HEK293 (cell line): ENCODE data around the gene EYS.

ENCODE experiments used
- CTCF ChIA-PET: fragments of 350-600 bp; formaldehyde crosslinking; extraction: SDS; loops from one replicate; lab custom pipeline; 2021; ENCODE audit warnings: antibody characterized with exemption; lab: Yijun Ruan, JAX
- POLR2A ChIA-PET: fragments of 300-600 bp; formaldehyde crosslinking; extraction: SDS; loops from one replicate; lab custom pipeline; 2020; ENCODE audit warnings: antibody characterized with exemption, inconsistent platforms; lab: Yijun Ruan, JAX
- H3K27ac ChIP-seq: fragments of 200-500 bp; sonication (Bioruptor generic); 2 replicates; pipeline ENCODE4 v1.5.1; 2014; ENCODE audit warnings: low read depth, low read length, control low read depth, inconsistent platforms; ENCODE audit errors: extremely low read depth
- H3K36me3 ChIP-seq, 2 experiments: fragments of 200-500 bp in 1 of 2; sonication (Bioruptor generic) in 1 of 2; 1 replicate in 1 of 2; 2 replicates in 1 of 2; pipeline ENCODE4 v1.5.1; 2014 to 2017; ENCODE audit warnings: inconsistent platforms in 2 of 2, low read length in 2 of 2; ENCODE audit not compliant: control insufficient read depth in 2 of 2, insufficient read depth in 1 of 2
- H3K4me1 ChIP-seq: fragments of 200-500 bp; sonication (Bioruptor generic); 2 replicates; pipeline ENCODE4 v1.5.1; 2014; ENCODE audit warnings: mild to moderate bottlenecking, low read length, inconsistent platforms; ENCODE audit not compliant: control insufficient read depth, insufficient read depth
- H3K4me3 ChIP-seq: 2 replicates; pipeline ENCODE4 v1.5.1; 2011; ENCODE audit warnings: low read depth, mild to moderate bottlenecking, control low read depth, low read length, moderate library complexity
- H3K9me3 ChIP-seq: fragments of 200-500 bp; sonication (Bioruptor generic); 2 replicates; pipeline ENCODE4 v1.5.1; 2014; ENCODE audit warnings: low read depth, low read length, inconsistent platforms; ENCODE audit not compliant: control insufficient read depth, insufficient read depth
- BCL11B ChIP-seq: fragments of 450-650 bp; formaldehyde crosslinking; IDR thresholded peaks from 2 replicates; pipeline ENCODE4 v1.5.1; 2016; ENCODE audit warnings: low read depth, missing biosample characterization, missing genetic modification characterization
- HOXD13 ChIP-seq: sonication (generic); formaldehyde crosslinking; IDR thresholded peaks from 2 replicates; pipeline ENCODE4 v1.8.0; 2022; ENCODE audit warnings: missing genetic modification reagents, borderline replicate concordance
- KLF8 ChIP-seq: fragments of 450-650 bp; formaldehyde crosslinking; IDR thresholded peaks from 2 replicates; pipeline ENCODE4 v1.5.1; 2016; ENCODE audit warnings: missing biosample characterization, missing genetic modification characterization
- SP2 ChIP-seq: fragments of 450-650 bp; formaldehyde crosslinking; IDR thresholded peaks from 2 replicates; pipeline ENCODE4 v1.5.1; 2016; ENCODE audit warnings: missing biosample characterization, missing genetic modification characterization
- TCF7L2 ChIP-seq: IDR thresholded peaks from 2 replicates; pipeline ENCODE4 v1.6.1; 2011; ENCODE audit warnings: low read depth, mild to moderate bottlenecking, inconsistent platforms, low read length, moderate library complexity, borderline replicate concordance
- ZBTB21 ChIP-seq: fragments of 450-650 bp; formaldehyde crosslinking; IDR thresholded peaks from 2 replicates; pipeline ENCODE4 v1.5.1; 2017; ENCODE audit warnings: missing biosample characterization, missing genetic modification characterization
- ZNF157 ChIP-seq: fragments of 450-650 bp; formaldehyde crosslinking; IDR thresholded peaks from 2 replicates; pipeline ENCODE4 v1.5.1; 2016; ENCODE audit warnings: missing biosample characterization, missing genetic modification characterization
- ZNF311 ChIP-seq: fragments of 450-650 bp; formaldehyde crosslinking; IDR thresholded peaks from 2 replicates; pipeline ENCODE4 v1.5.1; 2017; ENCODE audit warnings: missing biosample characterization, missing genetic modification characterization, borderline replicate concordance
- ZNF391 ChIP-seq: fragments of 450-650 bp; formaldehyde crosslinking; IDR thresholded peaks from 2 replicates; pipeline ENCODE4 v1.5.1; 2016; ENCODE audit warnings: low read depth, missing biosample characterization, missing genetic modification characterization, borderline replicate concordance
- ZNF433 ChIP-seq: fragments of 450-650 bp; formaldehyde crosslinking; IDR thresholded peaks from 2 replicates; pipeline ENCODE4 v1.5.1; 2016; ENCODE audit warnings: missing biosample characterization, missing genetic modification characterization, low read depth
- ZNF48 ChIP-seq: fragments of 450-650 bp; formaldehyde crosslinking; IDR thresholded peaks from 2 replicates; pipeline ENCODE4 v1.5.1; 2016; ENCODE audit warnings: missing biosample characterization, missing genetic modification characterization
- ZNF544 ChIP-seq: fragments of 450-650 bp; formaldehyde crosslinking; IDR thresholded peaks from 2 replicates; pipeline ENCODE4 v1.5.0; 2017; ENCODE audit warnings: missing biosample characterization, missing genetic modification characterization
- ZNF560 ChIP-seq: fragments of 450-650 bp; formaldehyde crosslinking; IDR thresholded peaks from 2 replicates; pipeline ENCODE4 v1.5.1; 2017; ENCODE audit warnings: missing biosample characterization, missing genetic modification characterization, borderline replicate concordance
- ZNF600 ChIP-seq: fragments of 450-650 bp; formaldehyde crosslinking; IDR thresholded peaks from 2 replicates; pipeline ENCODE4 v1.5.1; 2016; ENCODE audit warnings: missing biosample characterization, missing genetic modification characterization
- ZNF624 ChIP-seq: fragments of 450-650 bp; formaldehyde crosslinking; IDR thresholded peaks from 2 replicates; pipeline ENCODE4 v1.5.1; 2017; ENCODE audit warnings: missing biosample characterization, missing genetic modification characterization
- ZNF626 ChIP-seq: fragments of 450-650 bp; sonication (Bioruptor Pico); formaldehyde crosslinking; IDR thresholded peaks from 2 replicates; pipeline ENCODE4 v1.5.1; 2018; ENCODE audit warnings: missing biosample characterization, missing genetic modification characterization, inconsistent platforms
- ZNF830 ChIP-seq: fragments of 450-650 bp; IDR thresholded peaks from 2 replicates; pipeline ENCODE4 v1.5.0; 2018; ENCODE audit warnings: missing biosample characterization, missing genetic modification characterization, low read depth, mild to moderate bottlenecking, moderate library complexity
- ZSCAN4 ChIP-seq: fragments of 450-650 bp; formaldehyde crosslinking; IDR thresholded peaks from 2 replicates; pipeline ENCODE4 v1.5.1; 2017; ENCODE audit warnings: missing biosample characterization, missing genetic modification characterization
- TF ChIP-seq, protein P1 (sequence below): fragments of 450-650 bp; formaldehyde crosslinking; IDR thresholded peaks from 2 replicates; pipeline ENCODE4 v1.5.1; 2016; ENCODE audit warnings: missing biosample characterization, missing genetic modification characterization
- TF ChIP-seq, protein P2 (sequence below): fragments of 450-650 bp; formaldehyde crosslinking; IDR thresholded peaks from 2 replicates; pipeline ENCODE4 v1.5.1; 2016; ENCODE audit warnings: missing biosample characterization, missing genetic modification characterization
- TF ChIP-seq, protein P3 (sequence below): fragments of 450-650 bp; formaldehyde crosslinking; IDR thresholded peaks from 2 replicates; pipeline ENCODE4 v1.5.1; 2016; ENCODE audit warnings: missing biosample characterization, missing genetic modification characterization, low read depth

Gene EYS

GRCh38 chr6:64233746-64234145, 1473.3 kb downstream of the EYS start:
- Histone ChIP-seq H3K9me3 (no peaks in the 10 kb centered on the region), H3K4me1 (no peaks in the 10 kb centered on the region), H3K4me3 (no peak overlapping the region), H3K27ac (no peak overlapping the region), H3K36me3 (no peaks in the 10 kb centered on the region)
- ChIA-PET CTCF (interaction anchor here (0.7 to 0.8 kb wide), 2 partner anchors 17 to 29 kb away, joined by 3 to 4 read pairs; no protein-coding TSS in a partner anchor), POLR2A (no interaction called here)
- no peak for TF ChIP-seq ZNF624 (tag by site-specific recombination)
- TF ChIP-seq, protein P1, sequence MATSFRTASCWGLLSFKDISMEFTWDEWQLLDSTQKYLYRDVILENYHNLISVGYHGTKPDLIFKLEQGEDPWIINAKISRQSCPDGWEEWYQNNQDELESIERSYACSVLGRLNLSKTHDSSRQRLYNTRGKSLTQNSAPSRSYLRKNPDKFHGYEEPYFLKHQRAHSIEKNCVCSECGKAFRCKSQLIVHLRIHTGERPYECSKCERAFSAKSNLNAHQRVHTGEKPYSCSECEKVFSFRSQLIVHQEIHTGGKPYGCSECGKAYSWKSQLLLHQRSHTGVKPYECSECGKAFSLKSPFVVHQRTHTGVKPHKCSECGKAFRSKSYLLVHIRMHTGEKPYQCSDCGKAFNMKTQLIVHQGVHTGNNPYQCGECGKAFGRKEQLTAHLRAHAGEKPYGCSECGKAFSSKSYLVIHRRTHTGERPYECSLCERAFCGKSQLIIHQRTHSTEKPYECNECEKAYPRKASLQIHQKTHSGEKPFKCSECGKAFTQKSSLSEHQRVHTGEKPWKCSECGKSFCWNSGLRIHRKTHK (tag by site-specific recombination), result no peak
- no peak for TF ChIP-seq ZNF626 (tag by site-specific recombination)
- TF ChIP-seq ZNF560 (tag by site-specific recombination), result no peak
- TF ChIP-seq ZNF600 (tag by site-specific recombination), result no peak
- TF ChIP-seq ZNF48 (tag by site-specific recombination), result no peak
- TF ChIP-seq SP2, result no peak
- TF ChIP-seq ZNF433 (tag by site-specific recombination), result no peak
- TF ChIP-seq KLF8 (tag by site-specific recombination), result no peak
- TF ChIP-seq, protein P2, sequence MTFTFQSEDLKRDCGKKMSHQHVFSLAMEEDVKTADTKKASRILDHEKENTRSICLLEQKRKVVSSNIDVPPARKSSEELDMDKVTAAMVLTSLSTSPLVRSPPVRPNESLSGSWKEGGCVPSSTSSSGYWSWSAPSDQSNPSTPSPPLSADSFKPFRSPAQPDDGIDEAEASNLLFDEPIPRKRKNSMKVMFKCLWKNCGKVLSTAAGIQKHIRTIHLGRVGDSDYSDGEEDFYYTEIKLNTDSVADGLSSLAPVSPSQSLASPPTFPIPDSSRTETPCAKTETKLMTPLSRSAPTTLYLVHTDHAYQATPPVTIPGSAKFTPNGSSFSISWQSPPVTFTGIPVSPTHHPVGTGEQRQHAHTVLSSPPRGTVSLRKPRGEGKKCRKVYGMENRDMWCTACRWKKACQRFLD (tag by site-specific recombination), result no peak
- TF ChIP-seq BCL11B, result no peak
- no peak for TF ChIP-seq ZSCAN4
- TF ChIP-seq ZNF544 (tag by site-specific recombination), result no peak
- no peak for TF ChIP-seq HOXD13 (CRISPR knock-in tag)
- no peak for TF ChIP-seq ZNF830
- TF ChIP-seq ZBTB21, result no peak
- TF ChIP-seq, protein P3, sequence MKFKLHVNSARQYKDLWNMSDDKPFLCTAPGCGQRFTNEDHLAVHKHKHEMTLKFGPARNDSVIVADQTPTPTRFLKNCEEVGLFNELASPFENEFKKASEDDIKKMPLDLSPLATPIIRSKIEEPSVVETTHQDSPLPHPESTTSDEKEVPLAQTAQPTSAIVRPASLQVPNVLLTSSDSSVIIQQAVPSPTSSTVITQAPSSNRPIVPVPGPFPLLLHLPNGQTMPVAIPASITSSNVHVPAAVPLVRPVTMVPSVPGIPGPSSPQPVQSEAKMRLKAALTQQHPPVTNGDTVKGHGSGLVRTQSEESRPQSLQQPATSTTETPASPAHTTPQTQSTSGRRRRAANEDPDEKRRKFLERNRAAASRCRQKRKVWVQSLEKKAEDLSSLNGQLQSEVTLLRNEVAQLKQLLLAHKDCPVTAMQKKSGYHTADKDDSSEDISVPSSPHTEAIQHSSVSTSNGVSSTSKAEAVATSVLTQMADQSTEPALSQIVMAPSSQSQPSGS (tag by site-specific recombination), result no peak

- no peaks in the 10 kb centered on the region for H3K4me1 ChIP-seq
- no peak overlapping the region for H3K4me3 ChIP-seq
- no peak overlapping the region for H3K27ac ChIP-seq
- ChIA-PET POLR2A (no interaction called here), CTCF (no interaction called here)
- no peaks in the 10 kb centered on the region for H3K36me3 ChIP-seq
- TF ChIP-seq TCF7L2 (no peak), ZNF830 (no peak), ZNF391 (tag by site-specific recombination) (no peak), ZNF311 (no peak), ZNF157 (tag by site-specific recombination) (no peak)
- no peaks in the 10 kb centered on the region for H3K9me3 ChIP-seq
These were observed 1475.1 kb downstream of the EYS start for GRCh38 chr6:64231928-64232327.
